ENCODE data around the gene CCSER1. TPM values are rescaled to one million over a fixed set of nuclear protein-coding genes. Genes with fewer than 3 reads are reported as not detected.

Gene CCSER1
- total and polyA plus RNA-seq, 2 of the 8 experiments (the other 6 are each of a cell fraction or from before 2014, with no cell fraction given) = 0.26 to 0.84 TPM

- H3K4ac ChIP-seq (replicated peaks; ENCODE audit: insufficient read length, low read depth, low read length) = no peak overlapping the region
- no peaks in the 10 kb centered on the region for H3K79me1 ChIP-seq (ENCODE audit: low read depth, low read length)
- no peaks in the 10 kb centered on the region for H3K36me3 ChIP-seq (ENCODE audit: control insufficient read depth in 2 of 4, insufficient read depth in 4 of 4, low read length in 3 of 4)
- POLR2A ChIA-PET (ENCODE audit: partially characterized antibody) = no interaction called here
- H3K9ac ChIP-seq (replicated peaks in 1 of 4; ENCODE audit: extremely low read depth in 1 of 4, low read depth in 3 of 4, low read length in 3 of 4) = no peak overlapping the region
- 84% methylated on average over 3 of the region's 3 CpGs; no CpG with 5 or more reads in 1 of the 2 experiments for WGBS, 2 experiments (ENCODE audit: extremely low coverage in 1 of 2, insufficient coverage in 1 of 2, insufficient read length in 1 of 2, insufficient replicate concordance in 2 of 2, low coverage in 1 of 2, low lambda C conversion rate in 2 of 2, missing lambda C conversion rate in 1 of 2)
- no peak overlapping the region for H3K23ac ChIP-seq (ENCODE audit: insufficient read length)
- no peak overlapping the region for H4K91ac ChIP-seq (replicated peaks; ENCODE audit: insufficient read length, low read length)
- no peak overlapping the region for H2AK5ac ChIP-seq (ENCODE audit: low read depth, low read length)
- no peaks in the 10 kb centered on the region for H3K4me1 ChIP-seq (replicated peaks in 1 of 4; ENCODE audit: control insufficient read depth in 3 of 4, insufficient read depth in 4 of 4, low read length in 3 of 4)
- H4K8ac ChIP-seq (ENCODE audit: extremely low read depth, insufficient read depth, low read length) = no peak overlapping the region
- FAIRE-seq (no peak), DNase-seq (ENCODE audit: low read depth in 1 of 2, low spot score in 2 of 2) (no peak)
- no peak overlapping the region for H2AFZ ChIP-seq (ENCODE audit: low read length)
- no peak overlapping the region for H3K4me3 ChIP-seq (ENCODE audit: extremely low read depth in 1 of 4, insufficient read depth in 2 of 4, low read depth in 3 of 4, low read length in 4 of 4)
- no peak overlapping the region for H2BK5ac ChIP-seq (ENCODE audit: low read depth, low read length)
- H2BK15ac ChIP-seq (ENCODE audit: low read length) = no peak overlapping the region
- H3K27me3 ChIP-seq (replicated peaks in 1 of 4; ENCODE audit: control insufficient read depth in 3 of 4, extremely low read depth in 1 of 4, insufficient read depth in 3 of 4, low read length in 3 of 4) = no peaks in the 10 kb centered on the region
- H3K79me2 ChIP-seq (ENCODE audit: control insufficient read depth in 1 of 2, insufficient read depth in 2 of 2, low read length in 2 of 2) = no peaks in the 10 kb centered on the region
- H3K14ac ChIP-seq (ENCODE audit: insufficient read length) = no peak overlapping the region
- H3K27ac ChIP-seq (ENCODE audit: low read depth, low read length) = no peak overlapping the region
- CTCF ChIA-PET (ENCODE audit: partially characterized antibody) = interaction anchor here (0.6 kb wide), 1 partner anchor 660 kb away, joined by 3 read pairs; no protein-coding TSS in a partner anchor
- no peaks in the 10 kb centered on the region for H3K23me2 ChIP-seq (ENCODE audit: low read depth, low read length)
- no peak overlapping the region for H4K5ac ChIP-seq (ENCODE audit: insufficient read length, low read depth, low read length)
- H2BK20ac ChIP-seq (ENCODE audit: low read length) = no peak overlapping the region
- TF ChIP-seq CBX8 (IDR thresholded peaks at IDR 0.05; ENCODE audit: borderline replicate concordance, low read depth, low read length) (no peak), POU5F1 (IDR thresholded peaks at IDR 0.05; ENCODE audit: low read depth, low read length) (no peak), KDM5A (IDR thresholded peaks at IDR 0.05; ENCODE audit: low read length) (no peak), TEAD4 (IDR thresholded peaks at IDR 0.05; ENCODE audit: low read depth, low read length) (no peak), SP2 (IDR thresholded peaks at IDR 0.05; ENCODE audit: low read length) (no peak), RAD21 (IDR thresholded peaks at IDR 0.05 in 1 of 2, conservative IDR thresholded peaks at IDR 0.05 in 1 of 2; ENCODE audit: low read depth in 2 of 2, low read length in 2 of 2) (no peak)
- TF ChIP-seq, protein P1, sequence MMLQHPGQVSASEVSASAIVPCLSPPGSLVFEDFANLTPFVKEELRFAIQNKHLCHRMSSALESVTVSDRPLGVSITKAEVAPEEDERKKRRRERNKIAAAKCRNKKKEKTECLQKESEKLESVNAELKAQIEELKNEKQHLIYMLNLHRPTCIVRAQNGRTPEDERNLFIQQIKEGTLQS (IDR thresholded peaks at IDR 0.05; ENCODE audit: insufficient read depth, low read depth, low read length) = no peak
- H3K18ac ChIP-seq (ENCODE audit: extremely low read depth, low read length) = no peak overlapping the region
- no peaks in the 10 kb centered on the region for H4K20me1 ChIP-seq (replicated peaks in 1 of 2; ENCODE audit: control insufficient read depth in 1 of 2, insufficient read depth in 2 of 2, low read length in 2 of 2)
- no peak overlapping the region for H2BK120ac ChIP-seq (replicated peaks; ENCODE audit: low read depth, low read length)
- H3K4me2 ChIP-seq (ENCODE audit: insufficient read depth in 1 of 2, low read depth in 2 of 2, low read length in 2 of 2) = no peak overlapping the region
- no peak overlapping the region for H3K56ac ChIP-seq (replicated peaks; ENCODE audit: insufficient read length, low read depth, low read length)
- no peak overlapping the region for H2BK12ac ChIP-seq (ENCODE audit: low read depth, low read length)
- H3K9me3 ChIP-seq (ENCODE audit: insufficient read depth in 2 of 2, low read depth in 1 of 2, low read length in 1 of 2) = no peaks in the 10 kb centered on the region
These were observed 850.5 kb downstream of the CCSER1 start for GRCh38 chr4:90977726-90978125.
